Measurements from ENCODE around the gene KIAA1549.

The KIAA1549 gene

GRCh38 chr7:138963675-138964074 is 17.5 kb downstream of the KIAA1549 start:
- no peaks in the 10 kb centered on the region for H3K9me3 Mint-ChIP-seq
- H3K36me3 Mint-ChIP-seq = no peaks in the 10 kb centered on the region
- H3K4me3 Mint-ChIP-seq = no peak overlapping the region
- no peaks in the 10 kb centered on the region for H3K4me1 Mint-ChIP-seq
- DNase-seq (ENCODE audit: low spot score in 2 of 2) = no peak
- H3K27ac Mint-ChIP-seq = no peak overlapping the region
- no peak for ATAC-seq (ENCODE audit: low read depth)
- H3K27me3 Mint-ChIP-seq = peaks cover 21% of the 10 kb centered on the region

- Mint-ChIP-seq H3K9me3 (peaks cover 2% of the 10 kb centered on the region), H3K27me3 (peaks cover 24% of the 10 kb centered on the region), H3K4me1 (peaks cover 2% of the 10 kb centered on the region), H3K4me3 (no peak overlapping the region), H3K27ac (no peak overlapping the region), H3K36me3 (no peaks in the 10 kb centered on the region)
- DNase-seq (ENCODE audit: low spot score in 2 of 2) (no peak), ATAC-seq (ENCODE audit: low read depth) (no peak)
These were observed 18.5 kb downstream of the KIAA1549 start for GRCh38 chr7:138962561-138963270.

GRCh38 chr7:138961159-138961558 is 20.0 kb downstream of the KIAA1549 start:
- H3K27ac Mint-ChIP-seq = no peak overlapping the region
- H3K4me1 Mint-ChIP-seq = peaks cover 2% of the 10 kb centered on the region
- ATAC-seq (ENCODE audit: low read depth) (no peak), DNase-seq (ENCODE audit: low spot score in 2 of 2) (no peak)
- H3K9me3 Mint-ChIP-seq = peaks cover 10% of the 10 kb centered on the region
- H3K27me3 Mint-ChIP-seq = peaks cover 23% of the 10 kb centered on the region
- no peak overlapping the region for H3K4me3 Mint-ChIP-seq
- H3K36me3 Mint-ChIP-seq = no peaks in the 10 kb centered on the region

DNA sequence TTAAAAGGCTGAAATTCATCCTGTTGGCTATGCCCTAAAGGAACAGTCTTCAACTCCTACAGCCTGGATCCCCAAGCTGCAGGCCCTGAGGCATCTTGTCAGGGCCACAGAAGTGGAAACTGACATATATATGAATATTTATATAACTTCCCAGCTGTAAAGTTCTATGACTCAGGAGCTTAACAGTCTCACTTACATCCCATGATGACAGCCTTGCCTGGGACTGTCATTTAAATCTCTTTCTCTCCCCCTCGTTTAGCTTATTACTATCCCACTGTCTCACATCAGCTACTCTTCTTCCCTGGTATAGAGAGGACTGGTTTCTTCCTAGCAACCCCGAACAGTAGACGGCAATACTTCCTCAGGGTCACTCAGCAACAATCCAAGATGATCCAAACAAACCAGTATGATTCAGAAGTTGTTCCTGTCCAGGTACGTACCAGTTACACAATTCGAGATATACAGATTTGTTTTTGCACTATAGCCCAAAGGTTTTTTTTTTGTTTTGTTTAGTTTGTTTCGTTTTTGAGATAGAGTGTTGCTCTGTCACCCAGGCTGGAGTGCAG is 22.7 kb downstream of the KIAA1549 start:
- H3K27ac Mint-ChIP-seq = no peak overlapping the region
- peaks cover 18% of the 10 kb centered on the region for H3K27me3 Mint-ChIP-seq

GRCh38 chr7:138957753-138958390 is 23.3 kb downstream of the KIAA1549 start:
- ATAC-seq (ENCODE audit: low read depth) (no peak), DNase-seq (ENCODE audit: low spot score in 2 of 2) (no peak)
- no peaks in the 10 kb centered on the region for H3K36me3 Mint-ChIP-seq
- H3K27me3 Mint-ChIP-seq = peaks cover 15% of the 10 kb centered on the region
- H3K27ac Mint-ChIP-seq = no peak overlapping the region
- H3K4me3 Mint-ChIP-seq = no peak overlapping the region
- H3K4me1 Mint-ChIP-seq = peaks cover 2% of the 10 kb centered on the region
- H3K9me3 Mint-ChIP-seq = peaks cover 12% of the 10 kb centered on the region

More for the DNA sequence above, 22.7 kb downstream of the KIAA1549 start:
- peaks cover 12% of the 10 kb centered on the region for H3K9me3 Mint-ChIP-seq
- no peak overlapping the region for H3K4me3 Mint-ChIP-seq
- ATAC-seq (ENCODE audit: low read depth) (no peak), DNase-seq (ENCODE audit: low spot score in 2 of 2) (no peak)
- H3K4me1 Mint-ChIP-seq = peaks cover 2% of the 10 kb centered on the region
- H3K36me3 Mint-ChIP-seq = no peaks in the 10 kb centered on the region

DNA sequence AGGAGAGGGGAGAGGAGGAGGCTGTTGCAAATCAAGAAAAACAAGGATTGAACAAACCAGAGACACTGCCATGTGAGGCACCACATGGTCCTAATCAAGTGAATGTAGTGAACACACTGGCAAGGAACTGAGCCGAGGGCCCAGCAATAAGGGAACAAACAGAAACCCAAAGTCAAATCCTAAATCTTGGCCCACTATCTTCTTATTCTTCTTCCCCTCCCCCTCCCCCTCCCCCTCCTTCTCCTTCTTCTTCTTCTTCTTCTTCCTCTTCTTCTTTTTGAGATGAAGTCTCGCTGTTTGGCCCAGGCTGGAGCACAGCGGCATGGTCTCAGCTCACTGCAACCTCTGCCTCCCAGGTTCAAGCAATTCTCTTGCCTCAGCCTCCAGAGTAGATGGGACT is 24.0 kb downstream of the KIAA1549 start:
- no peak for ATAC-seq (ENCODE audit: low read depth)

DNA sequence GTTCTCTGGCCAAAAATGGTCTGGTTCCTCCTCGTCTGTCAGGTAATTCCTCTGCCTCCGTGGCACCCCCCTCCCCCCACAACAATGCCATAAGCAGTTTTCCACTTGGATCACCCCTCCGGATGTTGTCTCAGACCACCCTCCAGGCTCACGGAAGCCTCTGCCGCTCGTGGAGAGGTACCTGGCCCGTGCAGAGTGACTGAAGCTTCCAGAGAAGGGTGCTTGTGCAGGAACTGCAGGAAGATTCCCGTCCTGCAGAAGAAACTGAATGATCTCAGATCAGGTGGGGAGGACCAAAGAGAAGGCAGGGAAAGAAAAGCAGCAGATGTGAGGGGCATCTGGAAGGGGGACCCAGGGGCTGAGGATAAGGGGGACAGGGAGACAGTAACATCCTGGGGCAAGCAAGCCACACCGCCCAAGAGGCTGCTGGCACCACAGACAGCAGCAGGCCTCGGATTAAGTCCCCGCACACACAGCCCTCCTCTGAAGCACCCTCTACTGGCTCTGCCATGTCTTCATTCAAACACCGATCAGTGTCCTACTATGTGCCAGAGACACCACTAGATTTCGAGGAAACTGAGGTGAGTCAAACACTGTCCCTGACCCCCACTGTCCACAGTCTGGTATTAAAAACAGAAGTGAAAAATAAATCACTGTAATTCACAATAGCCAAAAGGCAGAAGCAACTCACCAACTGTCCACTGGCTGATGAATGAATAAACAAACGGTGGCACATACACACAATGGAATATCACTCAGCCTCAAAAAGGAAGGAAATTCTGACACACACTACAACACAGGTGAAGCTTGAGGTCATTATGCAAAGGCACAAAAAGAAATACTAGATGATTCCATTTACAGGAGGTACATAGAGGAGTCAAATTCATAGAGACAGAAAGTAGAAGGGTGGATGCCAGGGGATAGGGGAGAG is 26.4 kb downstream of the KIAA1549 start:
- H3K27me3 Mint-ChIP-seq = peaks cover 12% of the 10 kb centered on the region
- H3K27ac Mint-ChIP-seq = no peak overlapping the region
- H3K9me3 Mint-ChIP-seq = peaks cover 12% of the 10 kb centered on the region
- peaks cover 2% of the 10 kb centered on the region for H3K4me1 Mint-ChIP-seq
- H3K36me3 Mint-ChIP-seq = no peaks in the 10 kb centered on the region
- DNase-seq (ENCODE audit: low spot score in 2 of 2) = no peak
- ATAC-seq (ENCODE audit: low read depth) = no peak
- no peak overlapping the region for H3K4me3 Mint-ChIP-seq

More for the DNA sequence above, 24.0 kb downstream of the KIAA1549 start:
- H3K36me3 Mint-ChIP-seq = no peaks in the 10 kb centered on the region
- peaks cover 12% of the 10 kb centered on the region for H3K27me3 Mint-ChIP-seq
- peaks cover 2% of the 10 kb centered on the region for H3K4me1 Mint-ChIP-seq
- H3K9me3 Mint-ChIP-seq = peaks cover 12% of the 10 kb centered on the region
- H3K4me3 Mint-ChIP-seq = no peak overlapping the region
- no peak overlapping the region for H3K27ac Mint-ChIP-seq
- DNase-seq (ENCODE audit: low spot score in 2 of 2) = no peak

DNA sequence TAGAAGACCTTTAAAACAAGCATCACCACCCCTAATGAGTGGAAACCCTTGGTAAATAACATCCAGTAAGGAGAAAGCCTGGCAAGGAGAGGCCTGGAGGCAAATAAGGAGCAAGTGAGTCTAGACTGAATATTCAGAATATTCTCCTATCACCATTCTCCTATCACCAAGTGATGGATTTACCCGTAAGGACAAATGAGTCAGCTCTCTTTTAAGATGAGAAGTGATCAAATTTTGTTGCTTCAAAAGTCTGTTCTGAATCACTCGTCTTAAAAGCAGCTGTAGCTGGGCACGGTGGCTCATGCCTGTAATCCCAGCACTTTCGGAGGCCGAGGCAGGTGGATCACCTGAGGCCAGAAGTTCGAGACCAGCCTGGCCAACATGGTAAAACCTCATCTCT is 28.4 kb downstream of the KIAA1549 start:
- no peak for DNase-seq (ENCODE audit: low spot score in 2 of 2)
- Mint-ChIP-seq H3K4me1 (no peaks in the 10 kb centered on the region), H3K27me3 (peaks cover 10% of the 10 kb centered on the region), H3K36me3 (no peaks in the 10 kb centered on the region), H3K4me3 (no peak overlapping the region), H3K27ac (no peak overlapping the region), H3K9me3 (peaks cover 10% of the 10 kb centered on the region)
- no peak for ATAC-seq (ENCODE audit: low read depth)

GRCh38 chr7:138951953-138952352 is 29.2 kb downstream of the KIAA1549 start:
- H3K9me3 Mint-ChIP-seq = peaks cover 7% of the 10 kb centered on the region
- no peaks in the 10 kb centered on the region for H3K36me3 Mint-ChIP-seq

GRCh38 chr7:138949421-138950088 is 31.6 kb downstream of the KIAA1549 start:
- Mint-ChIP-seq H3K27me3 (peaks cover 9% of the 10 kb centered on the region), H3K27ac (no peak overlapping the region), H3K9me3 (no peaks in the 10 kb centered on the region), H3K4me3 (no peak overlapping the region), H3K4me1 (no peaks in the 10 kb centered on the region), H3K36me3 (no peaks in the 10 kb centered on the region)
- ATAC-seq (ENCODE audit: low read depth) (no peak), DNase-seq (ENCODE audit: low spot score in 2 of 2) (no peak)

More at GRCh38 chr7:138951953-138952352, 29.2 kb downstream of the KIAA1549 start:
- ATAC-seq (ENCODE audit: low read depth) = no peak
- no peak for DNase-seq (ENCODE audit: low spot score in 2 of 2)
- no peak overlapping the region for H3K4me3 Mint-ChIP-seq
- H3K27ac Mint-ChIP-seq = no peak overlapping the region
- no peaks in the 10 kb centered on the region for H3K4me1 Mint-ChIP-seq
- H3K27me3 Mint-ChIP-seq = peaks cover 9% of the 10 kb centered on the region

GRCh38 chr7:138948403-138948802 is 32.8 kb downstream of the KIAA1549 start:
- Mint-ChIP-seq H3K4me1 (no peaks in the 10 kb centered on the region), H3K4me3 (no peak overlapping the region), H3K9me3 (no peaks in the 10 kb centered on the region), H3K27ac (no peak overlapping the region), H3K27me3 (peaks cover 9% of the 10 kb centered on the region), H3K36me3 (no peaks in the 10 kb centered on the region)
- no peak for ATAC-seq (ENCODE audit: low read depth)
- DNase-seq (ENCODE audit: low spot score in 2 of 2) = no peak

DNA sequence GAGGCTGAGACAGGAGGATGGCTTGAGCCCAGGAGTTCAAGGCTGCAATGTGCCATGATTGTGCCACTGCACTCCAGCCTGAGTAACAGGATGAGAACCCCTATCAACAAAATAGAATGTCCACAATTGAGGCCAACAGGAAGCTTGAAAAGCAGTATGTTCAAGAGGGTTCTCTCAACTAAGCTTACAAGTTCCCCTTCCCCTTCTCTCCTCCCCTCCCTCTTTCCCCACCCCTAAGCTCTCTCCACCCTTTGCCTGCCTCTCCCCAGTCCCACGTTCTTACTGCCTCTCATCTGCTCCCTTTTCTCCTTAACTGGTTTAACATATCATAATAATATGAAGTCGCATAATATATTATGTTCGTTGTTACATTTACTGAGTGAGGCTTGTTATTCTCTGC is 35.4 kb downstream of the KIAA1549 start:
- H3K4me1 Mint-ChIP-seq = no peaks in the 10 kb centered on the region

GRCh38 chr7:138945154-138945553 is 36.0 kb downstream of the KIAA1549 start:
- H3K4me3 Mint-ChIP-seq = no peak overlapping the region
- no peak for DNase-seq (ENCODE audit: low spot score in 2 of 2)
- no peak overlapping the region for H3K27ac Mint-ChIP-seq
- ATAC-seq (ENCODE audit: low read depth) = no peak
- no peaks in the 10 kb centered on the region for H3K36me3 Mint-ChIP-seq
- H3K4me1 Mint-ChIP-seq = no peaks in the 10 kb centered on the region
- H3K27me3 Mint-ChIP-seq = peaks cover 5% of the 10 kb centered on the region
- no peaks in the 10 kb centered on the region for H3K9me3 Mint-ChIP-seq

More for the DNA sequence above, 35.4 kb downstream of the KIAA1549 start:
- no peaks in the 10 kb centered on the region for H3K9me3 Mint-ChIP-seq
- H3K27me3 Mint-ChIP-seq = peaks cover 5% of the 10 kb centered on the region
- no peak for DNase-seq (ENCODE audit: low spot score in 2 of 2)
- H3K27ac Mint-ChIP-seq = no peak overlapping the region
- no peaks in the 10 kb centered on the region for H3K36me3 Mint-ChIP-seq
- no peak overlapping the region for H3K4me3 Mint-ChIP-seq
- ATAC-seq (ENCODE audit: low read depth) = no peak

Data from memory B cell (primary cell).